CD4-positive, alpha-beta memory T cell (primary cell): ENCODE results near the gene GPS2. TPM values are rescaled to one million over a fixed set of nuclear protein-coding genes. Genes with fewer than 3 reads are reported as not detected.
"Not testable (repeated sequence)": the region's sequence is repeated elsewhere in the genome, so short reads cannot be mapped to it uniquely, and the experiment has no call there.

Experiments used
- CTCF ChIA-PET: fragments of 350-600 bp; sonication (Branson Sonifier 250); formaldehyde crosslinking; loops from one replicate; lab custom pipeline; 2021; ENCODE audit warnings: inconsistent platforms; ENCODE audit not compliant: partially characterized antibody; lab: Charles Lee
- POLR2A ChIA-PET: fragments of 350-600 bp; sonication (Branson Sonifier 250); formaldehyde crosslinking; loops from one replicate; lab custom pipeline; 2021; ENCODE audit not compliant: partially characterized antibody; lab: Charles Lee
- DNase-seq, 5 donors: peaks; one replicate each; pipeline versions ENCODE4 v3.0.0 to v3.0.0-alpha.2; 2020 to 2022; ENCODE audit warnings: mixed read lengths in 1 of 5
- H3K27ac ChIP-seq: one replicate; pipeline ENCODE4 v1.7.0; 2013; ENCODE audit warnings: low read depth, low read length
- H3K27me3 ChIP-seq: 2 replicates; pipeline ENCODE4 v1.7.0; 2013; ENCODE audit warnings: mild to moderate bottlenecking, low read length, moderate library complexity; ENCODE audit not compliant: insufficient read depth
- H3K36me3 ChIP-seq: 2 replicates; pipeline ENCODE4 v1.7.0; 2013; ENCODE audit warnings: mild to moderate bottlenecking, low read length, moderate library complexity; ENCODE audit not compliant: insufficient read depth
- H3K4me1 ChIP-seq: 2 replicates; pipeline ENCODE4 v1.7.0; 2013; ENCODE audit warnings: mild to moderate bottlenecking, low read length, moderate library complexity; ENCODE audit not compliant: insufficient read depth
- H3K4me3 ChIP-seq, 2 donors: one replicate each; pipeline ENCODE4 v1.7.0; 2013; ENCODE audit warnings: low read length in 2 of 2, mild to moderate bottlenecking in 1 of 2
- H3K9me3 ChIP-seq, 2 donors: one replicate each; pipeline ENCODE4 v1.7.0; 2013; ENCODE audit warnings: low read length in 2 of 2, control low read depth in 1 of 2; ENCODE audit not compliant: control insufficient read depth in 1 of 2
- H3K27ac Mint-ChIP-seq, 7 donors: one replicate each; pipeline ENCODE4 v1.8.0; 2020 to 2021; ENCODE audit warnings: mixed read lengths in 7 of 7, mild to moderate bottlenecking in 6 of 7, inconsistent platforms in 3 of 7, moderate library complexity in 3 of 7
- H3K27me3 Mint-ChIP-seq, 2 donors: one replicate each; pipeline ENCODE4 v1.8.0; 2020 to 2021; ENCODE audit warnings: mixed read lengths in 2 of 2
- H3K36me3 Mint-ChIP-seq, 2 donors: one replicate each; pipeline ENCODE4 v1.8.0; 2020 to 2021; ENCODE audit warnings: mixed read lengths in 2 of 2, inconsistent platforms in 1 of 2, mild to moderate bottlenecking in 1 of 2
- H3K4me1 Mint-ChIP-seq, 4 donors: one replicate each; pipeline ENCODE4 v1.8.0; 2020 to 2021; ENCODE audit warnings: mixed read lengths in 4 of 4, mild to moderate bottlenecking in 1 of 4
- H3K4me3 Mint-ChIP-seq, 8 donors: one replicate each; pipeline ENCODE4 v1.8.0; 2020 to 2021; ENCODE audit warnings: mixed read lengths in 8 of 8, mild to moderate bottlenecking in 7 of 8, moderate library complexity in 6 of 8, inconsistent platforms in 3 of 8
- H3K9me3 Mint-ChIP-seq, 8 donors: one replicate each; pipeline ENCODE4 v1.8.0; 2020 to 2021; ENCODE audit warnings: mixed read lengths in 8 of 8, mild to moderate bottlenecking in 5 of 8, inconsistent platforms in 3 of 8, moderate library complexity in 1 of 8
- intact Hi-C: fragments of 100-400 bp; cut with micrococcal nuclease; formaldehyde crosslinking; loops from one replicate; pipeline ENCODE4 v1.15.1; 2023
- polyA plus RNA-seq, 2 donors: library from polyadenylated mRNA; unstranded; fragments of 300-500 nt; fragmentation: Illumina TruSeq; gene quantifications; one replicate each; pipeline ENCODE4 v1.2.3, GENCODE V29; 2021
- total RNA-seq, 2 experiments: library from RNA; stranded (reverse); gene quantifications; one replicate each; pipeline ENCODE4 v1.2.3, GENCODE V29; 2021

Gene GPS2
- total and polyA plus RNA-seq, 4 experiments from 2014 or later, result 101 to 132 (median 123) TPM

DNA sequence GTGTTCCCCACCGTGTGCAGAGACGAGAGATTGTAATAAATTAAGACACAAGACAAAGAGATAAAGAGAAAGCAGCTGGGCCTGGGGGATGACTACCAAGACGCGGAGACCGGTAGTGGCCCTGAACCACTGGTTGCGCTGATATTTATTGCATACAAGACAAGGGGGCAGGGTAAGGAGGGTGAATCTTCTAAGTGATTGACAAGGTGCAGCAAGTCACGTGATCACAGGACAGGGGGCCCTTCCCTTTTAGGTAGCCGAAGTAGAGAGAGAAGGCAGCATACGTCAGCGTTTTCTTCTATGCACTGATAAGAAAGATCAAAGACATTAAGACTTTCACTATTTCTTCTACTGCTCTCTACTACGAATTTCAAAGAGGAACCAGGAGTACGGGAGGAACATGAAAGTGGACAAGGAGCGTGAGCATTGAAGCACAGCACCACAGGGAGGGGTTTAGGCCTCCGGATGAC is 17.5 kb upstream of the GPS2 start:
- H3K27me3 Mint-ChIP-seq, H3K27me3 ChIP-seq, H3K27ac ChIP-seq, H3K36me3 ChIP-seq, intact Hi-C loops, H3K9me3 ChIP-seq, CTCF ChIA-PET, H3K9me3 Mint-ChIP-seq: not testable (repeated sequence)
- peaks cover 72% of the 10 kb centered on the region for H3K4me1 ChIP-seq
- POLR2A ChIA-PET, result interaction anchor here (1.1 to 7.4 kb wide), 3 partner anchors 11 to 98 kb away, joined by 3 to 187 read pairs (median 4); partner anchors contain the start of genes DVL2 and GPS2
- H3K4me3 ChIP-seq, result peak overlapping the region in 1 of 2 donors; percentile 22
- peaks cover 43 to 80% (median 63%) of the 10 kb centered on the region in 4 donors for H3K4me1 Mint-ChIP-seq
- peak overlapping the region; percentile 61 to 79 (median 74) for H3K4me3 Mint-ChIP-seq
- H3K36me3 Mint-ChIP-seq, result peaks cover 5 to 15% of the 10 kb centered on the region in 2 donors
- H3K27ac Mint-ChIP-seq, result peak overlapping the region; percentile 92 to 97 (median 94)
- DNase-seq, result peak; percentile 55 to 86 (median 71)

DNA sequence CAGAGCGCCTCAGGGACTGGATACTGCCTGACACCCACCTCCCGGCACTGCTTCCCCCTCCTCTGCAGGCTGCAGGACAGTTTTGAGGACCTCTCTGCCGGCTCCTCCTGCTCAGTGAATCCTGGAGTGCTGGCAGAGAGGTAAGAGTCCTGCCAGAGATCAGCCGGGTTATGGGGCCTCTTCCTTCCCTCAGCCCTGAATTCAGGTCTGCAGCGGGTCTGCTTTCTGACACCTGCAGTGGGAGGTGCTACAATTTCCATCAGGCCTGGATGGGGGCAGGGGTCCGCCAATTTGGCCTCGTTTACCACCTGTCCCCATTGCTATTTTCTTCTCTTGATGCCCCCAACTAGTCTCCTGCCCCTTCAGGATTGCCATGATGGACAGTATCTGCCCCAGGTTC is 17.0 kb upstream of the GPS2 start:
- Mint-ChIP-seq H3K36me3 (peaks cover 3 to 10% of the 10 kb centered on the region in 2 donors), H3K27me3 (no peaks in the 10 kb centered on the region), H3K4me1 (peaks cover 42 to 75% (median 60%) of the 10 kb centered on the region in 4 donors), H3K4me3 (peak overlapping the region; percentile 61 to 79 (median 74)), H3K9me3 (peaks cover 0 to 4% (median 0%) of the 10 kb centered on the region in 8 donors), H3K27ac (peak overlapping the region; percentile 92 to 97 (median 94))
- Histone ChIP-seq H3K27me3 (no peaks in the 10 kb centered on the region), H3K27ac (no peak overlapping the region), H3K4me1 (peaks cover 67% of the 10 kb centered on the region), H3K9me3 (no peaks in the 10 kb centered on the region), H3K36me3 (no peaks in the 10 kb centered on the region), H3K4me3 (peak overlapping the region in 1 of 2 donors; percentile 22)
- POLR2A ChIA-PET, result interaction anchor here (1.1 to 7.4 kb wide), 3 partner anchors 12 to 97 kb away, joined by 3 to 187 read pairs (median 4); partner anchors contain the start of genes DVL2 and GPS2
- CTCF ChIA-PET, result no interaction called here
- DNase-seq, result peak in 1 of 5 donors; percentile 25
- intact Hi-C loops, result no loop called here

DNA sequence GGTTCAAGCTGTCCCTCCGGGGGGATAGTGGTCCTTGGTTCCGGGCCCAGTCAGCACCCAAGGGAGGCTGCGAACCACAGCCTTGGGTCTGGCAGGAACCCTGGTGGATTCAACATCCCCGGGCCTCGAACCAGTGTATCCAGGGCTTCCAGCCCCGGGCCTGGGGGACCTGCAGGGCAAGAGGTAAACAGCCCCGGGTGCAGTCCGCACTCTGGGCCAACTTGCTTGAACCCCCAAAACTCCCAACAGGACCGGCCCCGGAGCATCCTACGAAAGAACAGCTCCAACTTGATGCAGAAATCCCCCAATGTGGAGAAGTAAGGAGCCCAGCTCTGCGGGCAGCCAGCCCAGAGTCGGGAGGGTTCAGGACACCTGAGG is 15.5 kb upstream of the GPS2 start:
- H3K27ac Mint-ChIP-seq, result peak overlapping the region in 4 of 7 donors; percentile 60 to 99 (median 96)
- peaks cover 0 to 8% of the 10 kb centered on the region in 2 donors for H3K36me3 Mint-ChIP-seq
- no peaks in the 10 kb centered on the region for H3K9me3 ChIP-seq
- peaks cover 0 to 4% (median 0%) of the 10 kb centered on the region in 8 donors for H3K9me3 Mint-ChIP-seq
- H3K27me3 Mint-ChIP-seq, result no peaks in the 10 kb centered on the region
- peak overlapping the region in 6 of 8 donors; percentile 9 to 98 (median 98) for H3K4me3 Mint-ChIP-seq
- no peak for DNase-seq
- H3K27ac ChIP-seq, result peak overlapping the region; percentile 82
- no peaks in the 10 kb centered on the region for H3K36me3 ChIP-seq
- peaks cover 58% of the 10 kb centered on the region for H3K4me1 ChIP-seq
- CTCF ChIA-PET, result interaction anchor here (1.1 kb wide), 1 partner anchor 10 kb away, joined by 3 read pairs; no protein-coding TSS in a partner anchor
- peaks cover 37 to 70% (median 51%) of the 10 kb centered on the region in 4 donors for H3K4me1 Mint-ChIP-seq
- H3K4me3 ChIP-seq, result peak overlapping the region; percentile 94 to 99
- POLR2A ChIA-PET, result interaction anchor here (1.7 to 3.5 kb wide), 9 partner anchors 9 to 356 kb away, joined by 8 to 71 read pairs (median 14); partner anchors contain the start of genes GPS2, PLSCR3, TMEM102 and TMEM256
- intact Hi-C loops, result no loop called here
- no peaks in the 10 kb centered on the region for H3K27me3 ChIP-seq

DNA sequence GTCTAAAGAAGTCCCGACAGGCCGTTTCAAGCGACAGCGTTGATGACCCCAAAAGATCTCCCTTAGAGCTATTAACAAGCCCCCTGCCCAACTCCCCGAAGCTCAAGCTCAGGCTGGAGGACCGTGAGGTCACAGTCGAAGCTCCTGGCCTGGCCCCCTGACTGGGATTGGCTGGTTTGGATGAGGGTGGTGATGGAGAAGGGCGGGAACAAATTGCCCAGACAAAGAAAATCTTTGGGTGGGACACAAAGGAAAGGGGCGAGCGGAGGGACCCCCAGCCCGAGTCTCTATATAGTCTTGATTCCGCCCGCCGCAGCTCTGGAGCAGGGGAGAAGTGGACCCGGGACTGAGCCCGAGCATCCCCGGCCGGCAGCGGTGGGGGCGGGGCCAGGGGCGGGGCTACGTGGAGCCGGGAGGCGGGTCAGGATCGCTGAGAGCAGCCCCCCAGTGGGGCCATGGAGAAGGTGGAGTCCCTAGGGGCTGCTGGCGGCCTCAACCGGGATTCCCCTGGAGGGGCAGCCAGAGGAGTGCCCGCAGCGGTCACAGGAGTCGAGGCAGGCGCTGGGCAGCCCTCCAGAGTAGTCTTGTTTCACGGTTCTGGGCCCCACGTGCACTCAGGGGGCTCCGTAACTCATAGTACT is 15.0 kb upstream of the GPS2 start:
- H3K27me3 Mint-ChIP-seq, result no peaks in the 10 kb centered on the region
- Histone ChIP-seq H3K4me1 (peaks cover 52% of the 10 kb centered on the region), H3K27ac (peak overlapping the region; percentile 82), H3K36me3 (no peaks in the 10 kb centered on the region), H3K9me3 (no peaks in the 10 kb centered on the region), H3K4me3 (peak overlapping the region; percentile 94 to 99), H3K27me3 (no peaks in the 10 kb centered on the region)
- DNase-seq, result peak in 4 of 5 donors; percentile 81 to 86 (median 85)
- intact Hi-C loops, result loop anchor here (1.0 to 2.0 kb wide), 7 partner anchors 7 to 154 kb away; partner anchors contain the start of genes EIF5A, GPS2, POLR2A and TMEM256
- H3K4me1 Mint-ChIP-seq, result peaks cover 32 to 65% (median 46%) of the 10 kb centered on the region in 4 donors
- peaks cover 0 to 4% (median 0%) of the 10 kb centered on the region in 8 donors for H3K9me3 Mint-ChIP-seq
- POLR2A ChIA-PET, result interaction anchor here (0.6 to 3.5 kb wide), 32 partner anchors 9 to 527 kb away, joined by 3 to 71 read pairs (median 6); partner anchors contain the start of genes ACADVL, CD68, CTDNEP1 and DVL2
- H3K27ac Mint-ChIP-seq, result peak overlapping the region; percentile 93 to 99 (median 98)
- CTCF ChIA-PET, result interaction anchor here (0.7 to 1.5 kb wide), 12 partner anchors 10 to 357 kb away, joined by 3 to 15 read pairs (median 4); partner anchors contain the start of gene TP53
- H3K4me3 Mint-ChIP-seq, result peak overlapping the region; percentile 97 to 98 (median 98)
- H3K36me3 Mint-ChIP-seq, result peaks cover 0 to 8% of the 10 kb centered on the region in 2 donors

DNA sequence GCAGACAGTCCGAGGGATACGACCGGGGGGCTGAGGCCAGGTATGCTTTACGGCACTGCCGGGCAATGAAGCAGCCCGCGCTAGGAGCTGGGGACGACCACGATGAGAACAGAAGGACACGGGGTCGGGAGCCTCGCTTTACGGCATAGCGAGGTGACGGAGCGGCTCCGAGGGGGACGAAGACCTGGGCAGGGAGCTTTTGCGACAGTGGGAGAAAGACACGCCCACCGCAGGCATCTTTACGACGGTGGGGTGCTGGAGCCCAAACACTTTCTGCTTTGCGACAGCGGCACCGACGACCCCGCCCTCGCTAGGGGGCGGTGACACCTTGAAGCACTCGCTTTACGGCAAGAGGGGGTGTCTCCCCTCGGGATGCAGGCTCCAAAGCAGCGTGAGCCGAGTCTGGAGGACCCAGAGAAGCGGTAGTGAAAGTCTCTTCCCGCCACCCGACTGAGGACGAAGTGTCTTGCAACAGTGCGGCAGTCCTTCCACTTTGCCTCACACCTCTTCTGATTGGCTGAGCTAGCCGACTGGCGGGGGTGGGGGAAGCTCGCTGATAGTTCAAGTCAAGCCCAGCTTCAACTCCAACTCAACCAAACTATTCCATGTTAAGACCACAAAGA is 14.3 kb upstream of the GPS2 start:
- intact Hi-C loops, result loop anchor here (1.0 to 2.0 kb wide), 7 partner anchors 8 to 155 kb away; partner anchors contain the start of genes EIF5A, GPS2, POLR2A and TMEM256
- Mint-ChIP-seq H3K27me3 (no peaks in the 10 kb centered on the region), H3K4me1 (peaks cover 32 to 58% (median 42%) of the 10 kb centered on the region in 4 donors), H3K36me3 (peaks cover 0 to 9% of the 10 kb centered on the region in 2 donors), H3K27ac (peak overlapping the region; percentile 93 to 99 (median 98)), H3K9me3 (peaks cover 0 to 4% (median 0%) of the 10 kb centered on the region in 8 donors), H3K4me3 (peak overlapping the region; percentile 97 to 98 (median 98))
- Histone ChIP-seq H3K4me3 (peak overlapping the region; percentile 94 to 99), H3K9me3 (no peaks in the 10 kb centered on the region), H3K36me3 (no peaks in the 10 kb centered on the region), H3K27me3 (no peaks in the 10 kb centered on the region), H3K27ac (peak overlapping the region; percentile 82), H3K4me1 (peaks cover 49% of the 10 kb centered on the region)
- ChIA-PET POLR2A (interaction anchor here (0.6 to 3.5 kb wide), 32 partner anchors 8 to 528 kb away, joined by 3 to 71 read pairs (median 6); partner anchors contain the start of genes ACADVL, CD68, CTDNEP1 and DVL2), CTCF (interaction anchor here (0.7 to 1.5 kb wide), 12 partner anchors 10 to 358 kb away, joined by 3 to 15 read pairs (median 4); partner anchors contain the start of gene TP53)
- DNase-seq, result peak; percentile 97 to 99 (median 97)

DNA sequence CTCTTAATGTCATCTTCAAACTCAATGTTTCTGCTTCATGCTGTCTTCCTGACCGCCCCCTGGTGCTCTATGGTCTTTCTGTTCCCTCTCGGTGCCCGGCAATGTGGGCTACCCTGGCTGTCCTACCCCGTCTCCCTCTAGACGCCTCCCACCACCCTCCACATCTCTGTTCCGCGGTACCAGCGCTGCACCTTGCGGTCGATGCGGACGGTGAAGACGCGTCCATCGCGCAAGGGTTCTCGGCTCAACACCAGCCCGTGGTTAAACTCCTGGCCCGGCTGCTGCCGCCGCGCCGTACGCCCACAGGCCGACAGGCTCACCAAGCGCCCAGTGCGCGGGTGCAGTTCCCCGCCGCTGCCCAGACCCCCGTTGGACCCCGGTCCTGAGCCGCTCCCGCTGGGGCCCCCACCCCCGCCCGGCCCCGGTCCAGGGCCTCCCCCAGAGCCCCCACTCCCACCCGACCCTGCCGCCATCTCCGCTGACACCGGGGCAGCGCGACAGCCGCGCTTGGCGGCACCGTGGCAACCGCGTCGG is 13.7 kb upstream of the GPS2 start, which contains the start of gene NEURL4:
NEURL4 (minus strand) TSS at position 496 of the 534 bp plus-strand sequence; CDS start at position 473, 23 bp downstream.
- Mint-ChIP-seq H3K27me3 (no peaks in the 10 kb centered on the region), H3K4me1 (peaks cover 34 to 59% (median 45%) of the 10 kb centered on the region in 4 donors), H3K9me3 (peaks cover 0 to 4% (median 0%) of the 10 kb centered on the region in 8 donors), H3K27ac (peak within 1 kb of the TSS; percentile 93 to 99 (median 98)), H3K4me3 (peak within 1 kb of the TSS; percentile 97 to 98 (median 98)), H3K36me3 (peaks cover 0 to 15% of the 10 kb centered on the region in 2 donors)
- Histone ChIP-seq H3K36me3 (no peaks in the 10 kb centered on the region), H3K4me1 (peaks cover 49% of the 10 kb centered on the region), H3K27ac (peak within 1 kb of the TSS; percentile 82), H3K9me3 (no peaks in the 10 kb centered on the region), H3K27me3 (no peaks in the 10 kb centered on the region), H3K4me3 (peak within 1 kb of the TSS; percentile 94 to 99)
- CTCF ChIA-PET, result interaction anchor here (0.8 to 1.5 kb wide), 7 partner anchors 9 to 359 kb away, joined by 3 to 15 read pairs (median 4); partner anchors contain the start of gene TP53
- POLR2A ChIA-PET, result interaction anchor here (0.9 to 3.5 kb wide), 26 partner anchors 8 to 528 kb away, joined by 3 to 71 read pairs (median 6); partner anchors contain the start of genes ACADVL, CD68, CTDNEP1 and DVL2
- DNase-seq, result peak in 1 of 5 donors; percentile 62
- intact Hi-C loops, result loop anchor here (1.0 to 2.0 kb wide), 7 partner anchors 8 to 155 kb away; partner anchors contain the start of genes EIF5A, GPS2, POLR2A and TMEM256
